ES-I3 (cell line): ENCODE measurements around the gene TSHZ1.

Experiments used
- H3K36me3 ChIP-seq: 2 replicates; pipeline ENCODE4 v1.6.1; 2013; ENCODE audit warnings: mild to moderate bottlenecking, low read length, control low read depth, moderate library complexity; ENCODE audit not compliant: insufficient read depth
- H3K4me1 ChIP-seq: 2 replicates; pipeline ENCODE4 v1.6.1; 2013; ENCODE audit warnings: mild to moderate bottlenecking, control low read depth, low read length; ENCODE audit not compliant: insufficient read depth
- H3K9ac ChIP-seq: 2 replicates; pipeline ENCODE4 v1.6.1; 2013; ENCODE audit warnings: low read depth, mild to moderate bottlenecking, low read length, moderate library complexity
- H3K9me3 ChIP-seq: 2 replicates; pipeline ENCODE4 v1.6.1; 2013; ENCODE audit warnings: mild to moderate bottlenecking, low read length, moderate library complexity; ENCODE audit not compliant: control insufficient read depth, insufficient read depth

Gene TSHZ1

DNA sequence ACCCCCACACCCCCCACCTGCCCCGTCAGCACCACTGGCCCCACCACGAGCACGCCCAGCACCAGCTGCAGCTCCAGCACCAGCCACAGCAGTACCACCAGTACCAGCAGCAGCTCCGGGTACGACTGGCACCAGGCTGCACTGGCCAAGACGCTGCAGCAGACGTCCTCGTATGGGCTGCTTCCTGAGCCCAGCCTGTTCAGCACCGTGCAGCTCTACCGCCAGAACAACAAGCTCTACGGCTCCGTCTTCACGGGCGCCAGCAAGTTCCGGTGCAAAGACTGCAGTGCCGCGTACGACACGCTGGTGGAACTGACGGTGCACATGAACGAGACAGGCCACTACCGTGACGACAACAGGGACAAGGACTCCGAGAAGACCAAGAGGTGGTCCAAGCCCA is 75.3 kb downstream of the TSHZ1 start:
- H3K9me3 ChIP-seq = no peaks in the 10 kb centered on the region
- H3K9ac ChIP-seq = no peak overlapping the region
- no peaks in the 10 kb centered on the region for H3K4me1 ChIP-seq
- no peaks in the 10 kb centered on the region for H3K36me3 ChIP-seq

DNA sequence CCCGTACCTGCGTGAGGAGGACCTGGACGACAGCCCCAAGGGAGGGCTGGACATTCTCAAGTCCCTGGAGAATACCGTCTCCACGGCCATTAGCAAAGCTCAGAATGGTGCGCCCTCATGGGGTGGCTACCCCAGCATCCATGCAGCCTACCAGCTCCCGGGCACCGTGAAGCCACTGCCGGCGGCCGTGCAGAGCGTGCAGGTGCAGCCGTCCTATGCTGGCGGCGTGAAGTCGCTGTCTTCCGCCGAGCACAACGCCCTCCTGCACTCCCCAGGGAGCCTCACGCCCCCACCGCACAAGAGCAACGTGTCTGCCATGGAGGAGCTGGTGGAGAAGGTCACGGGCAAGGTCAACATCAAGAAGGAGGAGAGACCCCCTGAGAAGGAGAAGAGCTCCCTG is 76.4 kb downstream of the TSHZ1 start:
- no peaks in the 10 kb centered on the region for H3K36me3 ChIP-seq
- H3K4me1 ChIP-seq = no peaks in the 10 kb centered on the region
- H3K9ac ChIP-seq = no peak overlapping the region
- no peaks in the 10 kb centered on the region for H3K9me3 ChIP-seq

DNA sequence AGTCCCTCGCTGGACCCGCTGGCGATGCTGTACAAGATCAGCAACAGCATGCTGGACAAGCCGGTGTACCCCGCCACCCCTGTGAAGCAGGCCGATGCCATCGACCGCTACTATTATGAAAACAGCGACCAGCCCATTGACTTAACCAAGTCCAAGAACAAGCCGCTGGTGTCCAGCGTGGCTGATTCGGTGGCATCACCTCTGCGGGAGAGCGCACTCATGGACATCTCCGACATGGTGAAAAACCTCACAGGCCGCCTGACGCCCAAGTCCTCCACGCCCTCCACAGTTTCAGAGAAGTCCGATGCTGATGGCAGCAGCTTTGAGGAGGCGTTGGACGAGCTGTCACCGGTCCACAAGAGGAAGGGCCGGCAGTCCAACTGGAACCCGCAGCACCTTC is 77.1 kb downstream of the TSHZ1 start:
- H3K9ac ChIP-seq = no peak overlapping the region
- H3K4me1 ChIP-seq = no peaks in the 10 kb centered on the region
- no peaks in the 10 kb centered on the region for H3K9me3 ChIP-seq
- H3K36me3 ChIP-seq = no peaks in the 10 kb centered on the region

DNA sequence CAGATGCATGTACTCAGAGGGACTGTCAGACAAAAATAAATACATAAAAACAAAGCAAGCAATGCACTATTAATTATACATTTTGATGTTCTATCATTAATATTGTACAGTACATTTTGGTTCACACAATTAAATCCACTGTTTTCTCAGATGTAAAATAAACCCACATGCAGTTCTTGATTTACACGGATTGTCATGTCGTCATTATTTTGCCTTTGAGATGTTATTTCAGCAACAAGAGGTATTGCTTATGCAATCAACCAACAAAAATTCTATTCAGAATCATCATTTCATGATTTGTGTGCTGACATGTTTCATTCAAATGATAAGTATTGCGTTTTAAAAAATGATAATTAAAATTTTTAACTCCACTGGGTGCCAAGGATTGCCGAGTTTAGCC is 79.2 kb downstream of the TSHZ1 start:
- Histone ChIP-seq H3K9ac (no peak overlapping the region), H3K36me3 (no peaks in the 10 kb centered on the region), H3K9me3 (no peaks in the 10 kb centered on the region)

DNA sequence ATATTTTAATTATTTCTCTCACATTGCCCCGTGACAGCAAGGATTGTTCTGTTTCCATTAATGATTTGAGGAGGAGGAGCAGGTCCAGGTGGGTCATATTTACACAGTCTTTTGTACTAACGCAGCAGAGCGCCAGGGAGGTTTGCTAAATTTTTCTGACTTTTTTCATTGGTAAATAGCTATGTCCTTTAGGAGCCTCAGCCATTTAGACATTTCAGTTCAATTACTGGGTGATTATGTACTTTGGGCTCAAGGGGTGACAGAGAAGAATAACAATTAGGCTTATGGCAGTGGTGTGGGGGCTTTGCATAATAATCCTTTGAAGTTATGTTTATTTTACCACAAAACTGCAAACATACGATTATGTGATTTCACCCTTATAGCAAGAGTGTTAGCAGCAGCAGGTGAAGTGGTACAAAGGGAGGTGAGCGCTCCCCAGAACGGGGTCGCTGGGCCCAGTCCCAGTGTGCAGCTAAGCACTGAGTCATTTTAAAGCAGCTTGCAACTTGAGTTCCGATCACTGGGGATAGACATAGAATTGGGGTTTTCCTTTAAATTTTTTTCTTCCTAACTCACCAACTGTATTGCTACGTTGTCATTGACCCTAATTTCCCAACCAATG is 80.3 kb downstream of the TSHZ1 start:
- Histone ChIP-seq H3K36me3 (no peaks in the 10 kb centered on the region), H3K4me1 (no peaks in the 10 kb centered on the region), H3K9ac (no peak overlapping the region), H3K9me3 (no peaks in the 10 kb centered on the region)

More for the DNA sequence above, 79.2 kb downstream of the TSHZ1 start:
- no peaks in the 10 kb centered on the region for H3K4me1 ChIP-seq

DNA sequence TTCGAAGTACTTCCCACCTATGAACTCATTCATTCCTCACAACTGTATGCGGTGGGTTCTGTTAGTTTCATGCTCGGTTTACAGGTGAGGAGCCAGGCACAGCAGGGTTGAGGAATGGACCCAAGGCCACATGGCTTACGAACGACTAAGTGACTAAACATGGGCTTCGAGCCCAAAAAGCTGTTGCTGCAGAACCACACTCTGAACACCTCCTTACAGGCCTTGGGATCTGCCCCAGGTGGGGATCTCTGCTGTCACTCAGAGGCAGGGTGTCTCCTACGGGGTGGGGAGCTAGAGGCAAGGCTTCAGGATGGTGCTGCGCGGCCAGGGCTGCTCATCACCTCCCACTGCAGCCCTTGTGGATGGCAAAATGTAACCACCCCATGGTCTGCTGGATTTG is 80.9 kb downstream of the TSHZ1 start:
- Histone ChIP-seq H3K9ac (no peak overlapping the region), H3K9me3 (no peaks in the 10 kb centered on the region), H3K4me1 (no peaks in the 10 kb centered on the region), H3K36me3 (no peaks in the 10 kb centered on the region)

DNA sequence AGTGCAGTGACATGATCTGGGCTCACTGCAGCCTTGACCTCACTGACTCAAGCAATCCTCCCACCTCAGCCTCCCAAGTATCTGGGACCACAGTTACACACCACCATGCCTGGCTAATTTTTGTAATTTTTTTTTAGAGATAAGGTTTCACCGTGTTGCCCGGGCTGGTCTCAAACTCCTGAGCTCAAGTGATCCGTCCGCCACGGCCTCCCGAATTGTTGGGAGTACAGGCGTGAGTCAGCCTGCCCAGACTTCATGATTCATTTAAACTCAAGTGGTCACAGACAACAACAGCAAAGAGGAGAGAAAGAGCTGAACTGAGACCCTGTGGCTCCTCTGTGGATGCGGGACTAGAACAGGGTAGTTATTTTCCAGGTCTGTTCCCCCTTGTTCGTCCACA is 83.0 kb downstream of the TSHZ1 start:
- H3K4me1 ChIP-seq = no peaks in the 10 kb centered on the region
- H3K9me3 ChIP-seq = no peaks in the 10 kb centered on the region
- no peaks in the 10 kb centered on the region for H3K36me3 ChIP-seq
- no peak overlapping the region for H3K9ac ChIP-seq

DNA sequence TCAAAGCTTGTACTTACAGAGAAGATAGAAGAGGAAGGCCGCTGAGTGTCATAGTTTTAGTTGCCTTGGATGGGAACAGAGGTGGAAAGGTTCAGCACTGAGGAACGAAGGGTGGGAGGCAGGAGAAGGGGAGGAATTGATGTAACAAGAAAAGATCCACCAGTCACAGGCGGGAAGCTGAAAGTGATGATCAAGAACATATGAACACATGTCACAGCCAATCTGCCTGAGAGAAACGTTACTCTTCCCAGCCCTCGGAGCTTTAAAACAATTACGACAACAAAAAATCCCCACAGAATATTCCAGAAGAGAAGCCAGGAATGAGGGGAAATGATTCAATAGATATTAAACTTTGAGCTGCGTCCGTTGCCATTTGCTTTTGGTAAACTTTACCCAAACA is 87.1 kb downstream of the TSHZ1 start:
- Histone ChIP-seq H3K36me3 (no peaks in the 10 kb centered on the region), H3K4me1 (no peaks in the 10 kb centered on the region), H3K9ac (no peak overlapping the region), H3K9me3 (no peaks in the 10 kb centered on the region)

DNA sequence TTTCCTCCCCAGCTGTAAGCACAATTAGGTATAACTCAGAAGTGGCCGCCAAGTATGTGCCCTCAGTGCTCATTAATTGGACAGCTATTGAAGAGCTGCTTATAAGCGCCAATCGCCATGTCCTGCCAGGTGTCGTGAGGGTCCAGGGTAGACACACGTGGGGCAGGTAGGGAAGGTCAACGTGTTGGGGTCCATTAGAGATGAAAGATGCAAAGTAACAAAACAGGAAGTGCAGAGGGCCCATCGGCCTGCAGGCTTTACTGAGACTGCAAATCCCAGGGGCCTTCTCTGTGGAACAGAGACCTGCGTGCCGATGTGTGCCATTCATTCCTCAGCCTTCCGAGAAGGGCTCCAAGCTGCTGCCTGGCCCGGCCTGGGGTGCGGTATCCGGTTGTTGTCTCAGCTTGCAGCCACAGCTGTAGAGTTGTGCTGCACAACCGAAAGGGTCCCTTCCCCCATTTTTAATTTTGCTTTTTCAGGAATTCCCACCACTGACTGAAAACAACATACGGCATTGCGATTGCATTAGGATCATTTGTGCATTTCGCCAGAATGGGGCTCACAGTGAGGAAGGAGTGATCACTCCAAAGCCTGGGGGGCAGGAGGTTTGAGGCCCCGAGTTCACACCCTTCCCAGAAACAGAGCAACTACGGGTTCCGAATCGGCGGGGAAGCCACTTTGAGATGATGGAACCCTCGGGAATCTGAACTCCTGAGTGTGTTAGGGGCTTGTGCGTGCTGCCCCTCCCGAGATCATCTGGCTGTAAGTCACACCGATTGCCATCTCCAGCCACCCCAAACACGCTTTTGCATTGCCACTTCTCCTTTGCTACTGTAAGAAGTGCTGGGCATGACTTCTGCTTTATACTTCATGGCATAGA is 94.3 kb downstream of the TSHZ1 start:
- Histone ChIP-seq H3K36me3 (no peaks in the 10 kb centered on the region), H3K9me3 (no peaks in the 10 kb centered on the region), H3K9ac (no peak overlapping the region), H3K4me1 (no peaks in the 10 kb centered on the region)

DNA sequence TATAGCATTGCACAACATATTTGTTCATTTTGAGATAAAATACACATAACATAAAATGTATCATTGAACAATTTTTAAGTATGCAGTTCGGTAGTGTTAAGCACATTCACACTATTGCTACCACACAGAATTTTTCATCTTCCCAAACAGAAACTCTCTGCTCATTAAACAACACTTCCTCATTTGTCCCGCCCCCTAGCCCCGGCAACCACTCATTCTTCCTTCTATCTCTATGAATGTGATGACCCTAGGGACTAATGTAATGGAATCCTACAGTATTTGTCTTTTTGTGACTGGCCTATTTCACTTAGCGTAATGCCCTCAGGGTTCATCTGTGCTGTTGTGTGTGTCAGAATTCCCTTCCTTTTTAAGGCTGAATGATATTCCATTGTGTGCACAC is 95.4 kb downstream of the TSHZ1 start:
- Histone ChIP-seq H3K4me1 (no peaks in the 10 kb centered on the region), H3K9me3 (no peaks in the 10 kb centered on the region)

DNA sequence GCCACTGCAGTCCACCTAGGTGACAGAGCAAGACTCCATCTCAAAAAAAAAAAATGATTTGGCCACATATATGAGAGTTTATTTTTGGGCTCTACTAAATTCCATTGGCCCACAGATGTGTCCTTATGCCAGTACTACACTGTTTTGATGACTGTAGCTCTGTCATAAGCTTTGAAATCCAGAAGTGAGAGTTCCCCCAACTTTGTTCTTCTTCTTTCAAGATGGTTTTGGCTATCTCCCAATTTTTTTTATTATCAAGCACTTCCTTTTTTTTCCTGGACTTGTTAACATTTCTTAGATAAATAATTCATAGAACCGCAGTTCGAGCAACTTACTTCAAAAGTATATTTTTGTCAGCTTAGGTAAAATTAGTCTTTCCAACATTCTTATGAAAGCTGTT is 96.9 kb downstream of the TSHZ1 start:
- H3K4me1 ChIP-seq = no peaks in the 10 kb centered on the region
- H3K36me3 ChIP-seq = no peaks in the 10 kb centered on the region
- no peaks in the 10 kb centered on the region for H3K9me3 ChIP-seq
- H3K9ac ChIP-seq = no peak overlapping the region

More for the DNA sequence above, 95.4 kb downstream of the TSHZ1 start:
- Histone ChIP-seq H3K36me3 (no peaks in the 10 kb centered on the region), H3K9ac (no peak overlapping the region)

DNA sequence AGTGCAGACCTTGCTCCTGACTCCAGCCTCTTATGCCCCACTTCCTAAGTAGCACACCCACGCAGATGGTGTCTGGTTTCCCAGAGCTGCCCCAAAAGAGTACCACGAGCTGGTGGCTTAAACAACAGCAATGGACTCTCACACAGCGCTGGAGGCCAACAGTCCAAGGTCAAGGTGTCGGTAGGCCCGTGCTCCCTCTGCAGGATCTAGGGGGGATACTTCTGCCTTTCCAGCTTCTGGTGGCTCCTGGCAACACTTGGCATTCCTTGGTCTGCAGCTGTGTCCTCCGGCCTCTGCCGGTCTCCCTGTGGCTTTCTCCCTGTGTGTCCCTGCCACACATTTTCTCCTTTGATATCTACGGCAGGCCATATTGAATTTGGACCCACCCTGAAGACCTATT is 99.0 kb downstream of the TSHZ1 start:
- no peaks in the 10 kb centered on the region for H3K4me1 ChIP-seq
- no peaks in the 10 kb centered on the region for H3K9me3 ChIP-seq
- no peak overlapping the region for H3K9ac ChIP-seq
- no peaks in the 10 kb centered on the region for H3K36me3 ChIP-seq

DNA sequence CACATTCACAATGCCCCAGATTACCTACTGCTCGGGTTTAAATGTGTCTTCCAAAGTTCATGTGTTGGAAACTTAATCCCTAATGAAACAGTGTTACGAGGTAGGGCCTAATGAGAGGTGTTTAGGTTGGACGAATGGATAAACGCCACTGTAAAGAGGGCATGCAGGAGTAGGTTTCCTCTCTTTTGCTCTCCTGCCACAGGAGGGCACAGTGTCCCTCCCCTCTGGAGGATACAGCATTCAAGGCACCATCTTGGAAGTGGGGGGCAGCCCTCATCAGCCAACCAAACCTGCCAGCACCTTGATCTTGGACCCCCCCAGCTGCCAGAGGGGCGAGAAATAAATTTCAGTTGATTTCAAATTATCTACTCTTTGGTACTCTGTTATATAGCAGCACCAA is 103.5 kb downstream of the TSHZ1 start:
- no peaks in the 10 kb centered on the region for H3K9me3 ChIP-seq
- no peaks in the 10 kb centered on the region for H3K36me3 ChIP-seq
- no peak overlapping the region for H3K9ac ChIP-seq
- H3K4me1 ChIP-seq = no peaks in the 10 kb centered on the region

DNA sequence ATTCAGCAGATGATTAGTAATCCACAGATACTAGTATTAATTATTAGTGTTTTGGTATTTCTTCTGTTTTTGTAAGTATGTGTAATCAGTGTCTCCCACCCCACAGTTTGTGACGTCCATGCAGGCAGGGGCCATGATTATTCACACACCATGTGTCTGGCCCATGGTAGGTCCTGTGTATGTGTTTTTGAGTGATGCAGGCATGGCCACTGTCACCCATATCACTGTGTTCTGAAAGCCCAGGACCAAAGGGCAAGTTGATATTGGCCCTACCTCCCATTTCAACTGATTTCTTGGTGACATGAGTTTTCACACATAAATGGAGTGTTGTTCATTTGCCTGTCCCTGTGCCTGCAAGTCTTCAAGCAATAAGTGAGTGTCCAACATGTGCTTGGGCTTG is 104.0 kb downstream of the TSHZ1 start:
- Histone ChIP-seq H3K9me3 (no peaks in the 10 kb centered on the region), H3K36me3 (no peaks in the 10 kb centered on the region), H3K4me1 (no peaks in the 10 kb centered on the region), H3K9ac (no peak overlapping the region)

DNA sequence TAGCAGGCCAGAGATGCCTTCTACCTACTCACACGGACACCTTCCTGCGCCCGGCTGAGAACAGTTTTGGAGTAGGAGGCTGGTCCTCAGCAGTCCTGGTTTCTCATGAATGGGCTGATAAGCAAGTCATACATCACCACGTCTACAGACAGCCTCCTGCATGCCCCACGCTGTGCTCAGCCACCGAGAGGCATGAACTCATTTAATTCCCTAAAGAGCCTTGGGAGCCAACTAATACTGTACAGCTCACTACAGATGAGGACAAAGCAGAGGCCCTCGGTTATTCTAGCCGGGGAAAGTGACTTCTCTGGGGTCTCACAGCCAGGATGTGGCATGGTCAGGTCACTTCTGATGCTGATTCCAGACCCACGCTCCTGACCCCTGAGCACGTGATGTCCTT is 105.6 kb downstream of the TSHZ1 start:
- H3K4me1 ChIP-seq = no peaks in the 10 kb centered on the region
- no peak overlapping the region for H3K9ac ChIP-seq
- H3K36me3 ChIP-seq = no peaks in the 10 kb centered on the region
- no peaks in the 10 kb centered on the region for H3K9me3 ChIP-seq
